GM23338 (cell line): Measurements from ENCODE around the gene NRL. TPM values are rescaled to one million over a fixed set of nuclear protein-coding genes. Genes with fewer than 3 reads are reported as not detected.

Experiments
- ATAC-seq: fragments of 200-7000 bp; cut with Tn5 transposase; 3 replicates; pipeline ENCODE4 v1.9.1; 2020
- DNase-seq: peaks from one replicate; pipeline ENCODE4 v3.0.0-alpha.2; 2015; ENCODE audit warnings: low spot score
- H2AFZ ChIP-seq: fragments of 200-600 bp; sonication (generic); 2 replicates; pipeline ENCODE4 v1.8.0; 2016; ENCODE audit warnings: antibody characterized with exemption, mild to moderate bottlenecking, moderate library complexity
- H3F3A ChIP-seq: fragments of 200-600 bp; sonication (generic); replicated peaks from 2 replicates; pipeline ENCODE4 v1.8.0; 2017; ENCODE audit warnings: antibody characterized with exemption, mixed run types, low read depth
- H3K27ac ChIP-seq: fragments of 200-600 bp; sonication (generic); 2 replicates; pipeline ENCODE4 v1.6.1; 2016; ENCODE audit warnings: low read depth
- H3K27me3 ChIP-seq: fragments of 200-600 bp; sonication (generic); 2 replicates; pipeline ENCODE4 v1.8.0; 2016; ENCODE audit warnings: mild to moderate bottlenecking, mixed run types, moderate library complexity; ENCODE audit not compliant: insufficient read depth
- H3K36me3 ChIP-seq: fragments of 200-600 bp; sonication (generic); 2 replicates; pipeline ENCODE4 v1.8.0; 2016; ENCODE audit warnings: mild to moderate bottlenecking; ENCODE audit not compliant: insufficient read depth
- H3K4me1 ChIP-seq: fragments of 200-600 bp; sonication (generic); 2 replicates; pipeline ENCODE4 v1.8.0; 2016; ENCODE audit warnings: mild to moderate bottlenecking, moderate library complexity; ENCODE audit not compliant: insufficient read depth
- H3K4me2 ChIP-seq: fragments of 200-600 bp; sonication (generic); 2 replicates; pipeline ENCODE4 v1.7.1; 2017; ENCODE audit warnings: mixed run types
- H3K4me3 ChIP-seq: fragments of 200-600 bp; sonication (generic); 2 replicates; pipeline ENCODE4 v1.6.1; 2016; ENCODE audit warnings: mixed run types
- H3K79me2 ChIP-seq: fragments of 200-600 bp; sonication (generic); replicated peaks from 2 replicates; pipeline ENCODE4 v1.8.0; 2017; ENCODE audit warnings: mild to moderate bottlenecking; ENCODE audit not compliant: insufficient read depth
- H3K9me2 ChIP-seq: fragments of 200-600 bp; sonication (generic); 2 replicates; pipeline ENCODE4 v1.8.0; 2017; ENCODE audit not compliant: insufficient read depth
- H4K20me1 ChIP-seq: fragments of 200-600 bp; sonication (generic); replicated peaks from 2 replicates; pipeline ENCODE4 v1.8.0; 2017; ENCODE audit warnings: mild to moderate bottlenecking; ENCODE audit not compliant: insufficient read depth
- H3K27ac Mint-ChIP-seq: 2 replicates; pipeline ENCODE4 v1.8.0; 2020; ENCODE audit warnings: inconsistent platforms, mild to moderate bottlenecking, moderate library complexity, mixed read lengths
- H3K27me3 Mint-ChIP-seq: 3 replicates; pipeline ENCODE4 v1.8.0; 2022; ENCODE audit warnings: low read depth, mild to moderate bottlenecking, moderate library complexity, mixed read lengths, inconsistent platforms; ENCODE audit not compliant: insufficient read depth, poor library complexity
- H3K36me3 Mint-ChIP-seq: 3 replicates; pipeline ENCODE4 v1.8.0; 2021; ENCODE audit warnings: low read depth, mild to moderate bottlenecking, inconsistent platforms, moderate library complexity, mixed read lengths
- H3K4me1 Mint-ChIP-seq: 3 replicates; pipeline ENCODE4 v1.8.0; 2020; ENCODE audit warnings: mild to moderate bottlenecking, inconsistent platforms, mixed read lengths
- H3K4me3 Mint-ChIP-seq: 3 replicates; pipeline ENCODE4 v1.8.0; 2021; ENCODE audit warnings: moderate library complexity, mild to moderate bottlenecking, inconsistent platforms, mixed read lengths
- H3K9me3 Mint-ChIP-seq: 3 replicates; pipeline ENCODE4 v1.8.0; 2020; ENCODE audit warnings: moderate library complexity, mild to moderate bottlenecking, inconsistent platforms, mixed read lengths
- EZH2 ChIP-seq: fragments of 200-600 bp; sonication (generic); IDR thresholded peaks from one replicate; pipeline ENCODE4 v1.8.0; 2017; ENCODE audit warnings: antibody characterized with exemption, mild to moderate bottlenecking, low read depth; ENCODE audit not compliant: unreplicated experiment
- EZH2phosphoT487 ChIP-seq: fragments of 200-600 bp; sonication (generic); IDR thresholded peaks from one replicate; pipeline ENCODE4 v1.8.1; 2018; ENCODE audit warnings: antibody characterized with exemption; ENCODE audit not compliant: unreplicated experiment
- NANOG ChIP-seq: IDR thresholded peaks from 2 replicates; pipeline ENCODE4 v1.6.1; 2016; ENCODE audit warnings: antibody characterized with exemption, borderline replicate concordance
- POLR2AphosphoS5 ChIP-seq: IDR thresholded peaks from 2 replicates; pipeline ENCODE4 v1.6.1; 2016; ENCODE audit warnings: antibody characterized with exemption, low read depth
- STAT1 ChIP-seq: IDR thresholded peaks from one replicate; pipeline ENCODE4 v1.6.1; 2016; ENCODE audit warnings: antibody characterized with exemption; ENCODE audit not compliant: unreplicated experiment
- ZNF114 ChIP-seq: fragments of 250-450 bp; sonication (Bioruptor Pico); IDR thresholded peaks from 2 replicates; pipeline ENCODE4 v1.5.0; 2020; ENCODE audit warnings: mild to moderate bottlenecking, moderate library complexity
- ZNF331 ChIP-seq: fragments of 250-450 bp; sonication (Bioruptor Pico); IDR thresholded peaks from 2 replicates; pipeline ENCODE4 v1.5.0; 2020; ENCODE audit warnings: low read depth, mild to moderate bottlenecking, moderate library complexity
- polyA plus RNA-seq: library from polyadenylated mRNA; unstranded; fragments of >200 nt; fragmentation: Nextera tagmentation; extraction: Ambion mirVana; gene quantifications from 2 replicates; pipeline ENCODE4 v1.2.1, GENCODE V29; 2016
- total RNA-seq: library from RNA; depleted of rRNA; stranded (reverse); fragments of >200 nt; shearing (Covaris generic); gene quantifications from 2 replicates; pipeline ENCODE4 v1.2.3, GENCODE V29; 2014
- TF ChIP-seq, protein P1 (sequence below), 2 experiments: fragments of 200-600 bp in 1 of 2; sonication (generic) in 1 of 2; conservative IDR thresholded peaks; 2 replicates each; pipeline versions ENCODE4 v1.5.1 to v1.6.1; 2016 to 2017; ENCODE audit warnings: antibody characterized with exemption in 2 of 2, low read depth in 2 of 2, mild to moderate bottlenecking in 2 of 2, moderate library complexity in 1 of 2
- TF ChIP-seq, protein P2 (sequence below): IDR thresholded peaks from 2 replicates; pipeline ENCODE4 v1.6.1; 2016; ENCODE audit warnings: antibody characterized with exemption
- TF ChIP-seq, protein P3 (sequence below): IDR thresholded peaks from one replicate; pipeline ENCODE4 v1.6.1; 2018; ENCODE audit warnings: antibody characterized with exemption; ENCODE audit not compliant: unreplicated experiment

NRL gene
- total and polyA plus RNA-seq, 2 experiments from 2014 or later: 1.8 to 2.2 TPM

DNA sequence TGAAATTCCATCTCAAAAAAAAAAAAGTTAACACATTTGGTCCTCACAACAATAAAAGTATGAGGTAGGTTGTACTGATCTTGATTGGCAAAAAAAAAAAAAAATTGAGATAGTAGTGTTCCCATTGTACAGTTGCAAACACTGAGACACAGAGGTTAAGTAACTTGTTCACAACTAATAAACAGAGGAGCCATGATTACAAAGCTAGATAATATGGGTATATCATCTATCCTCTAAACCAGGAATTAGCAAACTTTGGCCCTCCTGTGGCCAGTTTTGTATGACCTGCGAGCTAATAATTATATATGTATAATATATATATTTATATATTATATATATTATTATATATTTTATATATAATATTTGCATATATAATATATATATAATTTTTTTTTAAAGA, 19.0 kb upstream of the NRL start:
- Histone ChIP-seq H3K36me3 (0 out of 2 replicates have a peak, but pooled peaks cover 6% of the 10 kb centered on the region), H3K4me3 (no peak overlapping the region), H3K9me2 (no peaks in the 10 kb centered on the region), H3K4me1 (peaks cover 17% of the 10 kb centered on the region), H3F3A (peaks cover 27% of the 10 kb centered on the region), H2AFZ (no peak overlapping the region), H3K79me2 (0 out of 2 replicates have a peak, but pooled peaks cover under 1% of the 10 kb centered on the region), H3K27ac (no peak overlapping the region), H4K20me1 (no peaks in the 10 kb centered on the region), H3K27me3 (no peaks in the 10 kb centered on the region), H3K4me2 (no peak overlapping the region)
- H3K4me1 Mint-ChIP-seq: peaks cover 32% of the 10 kb centered on the region
- no peaks in the 10 kb centered on the region for H3K9me3 Mint-ChIP-seq
- DNase-seq (no peak), ATAC-seq (no peak)
- H3K36me3 Mint-ChIP-seq: peaks cover 15% of the 10 kb centered on the region
- H3K27me3 Mint-ChIP-seq: peaks cover 14% of the 10 kb centered on the region
- H3K4me3 Mint-ChIP-seq: no peak overlapping the region
- H3K27ac Mint-ChIP-seq: no peak overlapping the region
- TF ChIP-seq ZNF331 (CRISPR knock-in tag): no peak
- TF ChIP-seq EZH2phosphoT487: no peak
- TF ChIP-seq, protein P1, sequence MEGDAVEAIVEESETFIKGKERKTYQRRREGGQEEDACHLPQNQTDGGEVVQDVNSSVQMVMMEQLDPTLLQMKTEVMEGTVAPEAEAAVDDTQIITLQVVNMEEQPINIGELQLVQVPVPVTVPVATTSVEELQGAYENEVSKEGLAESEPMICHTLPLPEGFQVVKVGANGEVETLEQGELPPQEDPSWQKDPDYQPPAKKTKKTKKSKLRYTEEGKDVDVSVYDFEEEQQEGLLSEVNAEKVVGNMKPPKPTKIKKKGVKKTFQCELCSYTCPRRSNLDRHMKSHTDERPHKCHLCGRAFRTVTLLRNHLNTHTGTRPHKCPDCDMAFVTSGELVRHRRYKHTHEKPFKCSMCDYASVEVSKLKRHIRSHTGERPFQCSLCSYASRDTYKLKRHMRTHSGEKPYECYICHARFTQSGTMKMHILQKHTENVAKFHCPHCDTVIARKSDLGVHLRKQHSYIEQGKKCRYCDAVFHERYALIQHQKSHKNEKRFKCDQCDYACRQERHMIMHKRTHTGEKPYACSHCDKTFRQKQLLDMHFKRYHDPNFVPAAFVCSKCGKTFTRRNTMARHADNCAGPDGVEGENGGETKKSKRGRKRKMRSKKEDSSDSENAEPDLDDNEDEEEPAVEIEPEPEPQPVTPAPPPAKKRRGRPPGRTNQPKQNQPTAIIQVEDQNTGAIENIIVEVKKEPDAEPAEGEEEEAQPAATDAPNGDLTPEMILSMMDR (conservative IDR thresholded peaks at IDR 0.05; ENCODE audit: low read depth in 2 of 2): no peak
- no peak for TF ChIP-seq NANOG
- TF ChIP-seq ZNF114: no peak

- H2AFZ ChIP-seq: no peak overlapping the region
- no peaks in the 10 kb centered on the region for H3K9me3 Mint-ChIP-seq
- no peak overlapping the region for H3K4me2 ChIP-seq
- H3K36me3 Mint-ChIP-seq: peaks cover 8% of the 10 kb centered on the region
- H3K27ac Mint-ChIP-seq: no peak overlapping the region
- H3K4me3 ChIP-seq: no peak overlapping the region
- no peaks in the 10 kb centered on the region for H4K20me1 ChIP-seq
- peaks cover 17% of the 10 kb centered on the region for H3K4me1 ChIP-seq
- H3K9me2 ChIP-seq: no peaks in the 10 kb centered on the region
- DNase-seq (no peak), ATAC-seq (no peak)
- peaks cover 27% of the 10 kb centered on the region for H3K4me1 Mint-ChIP-seq
- H3K27ac ChIP-seq: no peak overlapping the region
- H3F3A ChIP-seq: peaks cover 22% of the 10 kb centered on the region
- H3K79me2 ChIP-seq: no peaks in the 10 kb centered on the region
- no peaks in the 10 kb centered on the region for H3K27me3 ChIP-seq
- 0 out of 2 replicates have a peak, but pooled peaks cover 4% of the 10 kb centered on the region for H3K36me3 ChIP-seq
- peaks cover 14% of the 10 kb centered on the region for H3K27me3 Mint-ChIP-seq
- no peak overlapping the region; the same call in 2 of the 3 replicates for H3K4me3 Mint-ChIP-seq
- TF ChIP-seq EZH2 (no peak), EZH2phosphoT487 (no peak), NANOG (no peak), ZNF114 (no peak), STAT1 (no peak), ZNF331 (CRISPR knock-in tag) (no peak), POLR2AphosphoS5 (no peak)
- TF ChIP-seq, protein P2, sequence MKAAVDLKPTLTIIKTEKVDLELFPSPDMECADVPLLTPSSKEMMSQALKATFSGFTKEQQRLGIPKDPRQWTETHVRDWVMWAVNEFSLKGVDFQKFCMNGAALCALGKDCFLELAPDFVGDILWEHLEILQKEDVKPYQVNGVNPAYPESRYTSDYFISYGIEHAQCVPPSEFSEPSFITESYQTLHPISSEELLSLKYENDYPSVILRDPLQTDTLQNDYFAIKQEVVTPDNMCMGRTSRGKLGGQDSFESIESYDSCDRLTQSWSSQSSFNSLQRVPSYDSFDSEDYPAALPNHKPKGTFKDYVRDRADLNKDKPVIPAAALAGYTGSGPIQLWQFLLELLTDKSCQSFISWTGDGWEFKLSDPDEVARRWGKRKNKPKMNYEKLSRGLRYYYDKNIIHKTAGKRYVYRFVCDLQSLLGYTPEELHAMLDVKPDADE: no peak
- TF ChIP-seq, protein P3, sequence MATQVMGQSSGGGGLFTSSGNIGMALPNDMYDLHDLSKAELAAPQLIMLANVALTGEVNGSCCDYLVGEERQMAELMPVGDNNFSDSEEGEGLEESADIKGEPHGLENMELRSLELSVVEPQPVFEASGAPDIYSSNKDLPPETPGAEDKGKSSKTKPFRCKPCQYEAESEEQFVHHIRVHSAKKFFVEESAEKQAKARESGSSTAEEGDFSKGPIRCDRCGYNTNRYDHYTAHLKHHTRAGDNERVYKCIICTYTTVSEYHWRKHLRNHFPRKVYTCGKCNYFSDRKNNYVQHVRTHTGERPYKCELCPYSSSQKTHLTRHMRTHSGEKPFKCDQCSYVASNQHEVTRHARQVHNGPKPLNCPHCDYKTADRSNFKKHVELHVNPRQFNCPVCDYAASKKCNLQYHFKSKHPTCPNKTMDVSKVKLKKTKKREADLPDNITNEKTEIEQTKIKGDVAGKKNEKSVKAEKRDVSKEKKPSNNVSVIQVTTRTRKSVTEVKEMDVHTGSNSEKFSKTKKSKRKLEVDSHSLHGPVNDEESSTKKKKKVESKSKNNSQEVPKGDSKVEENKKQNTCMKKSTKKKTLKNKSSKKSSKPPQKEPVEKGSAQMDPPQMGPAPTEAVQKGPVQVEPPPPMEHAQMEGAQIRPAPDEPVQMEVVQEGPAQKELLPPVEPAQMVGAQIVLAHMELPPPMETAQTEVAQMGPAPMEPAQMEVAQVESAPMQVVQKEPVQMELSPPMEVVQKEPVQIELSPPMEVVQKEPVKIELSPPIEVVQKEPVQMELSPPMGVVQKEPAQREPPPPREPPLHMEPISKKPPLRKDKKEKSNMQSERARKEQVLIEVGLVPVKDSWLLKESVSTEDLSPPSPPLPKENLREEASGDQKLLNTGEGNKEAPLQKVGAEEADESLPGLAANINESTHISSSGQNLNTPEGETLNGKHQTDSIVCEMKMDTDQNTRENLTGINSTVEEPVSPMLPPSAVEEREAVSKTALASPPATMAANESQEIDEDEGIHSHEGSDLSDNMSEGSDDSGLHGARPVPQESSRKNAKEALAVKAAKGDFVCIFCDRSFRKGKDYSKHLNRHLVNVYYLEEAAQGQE: no peak
- TF ChIP-seq, protein P1 (conservative IDR thresholded peaks at IDR 0.05; ENCODE audit: low read depth in 2 of 2): no peak
These were observed 18.2 kb upstream of the NRL start for GRCh38 chr14:24132976-24133375.
